Liver (tissue), 9 donors: ENCODE results near the gene ZBTB21. TPM values are rescaled to one million over a fixed set of nuclear protein-coding genes. Genes with fewer than 3 reads are reported as not detected.

Experiments used
- DNase-seq: peaks from one replicate; pipeline ENCODE4 v3.0.0-alpha.2; 2017; ENCODE audit warnings: low spot score
- H3K27ac ChIP-seq, 2 donors: one replicate each; pipeline ENCODE4 v1.7.0; 2013; ENCODE audit warnings: inconsistent platforms in 2 of 2, low read length in 2 of 2, control low read depth in 1 of 2, low read depth in 1 of 2, mild to moderate bottlenecking in 1 of 2
- H3K27me3 ChIP-seq, 4 donors: one replicate each; pipeline versions ENCODE4 v1.6.1 to v1.7.0; 2013; ENCODE audit warnings: low read length in 3 of 4, inconsistent platforms in 1 of 4, mild to moderate bottlenecking in 1 of 4, moderate library complexity in 1 of 4; ENCODE audit not compliant: control insufficient read depth in 4 of 4, insufficient read depth in 4 of 4
- H3K36me3 ChIP-seq, 4 donors: one replicate each; pipeline versions ENCODE4 v1.6.1 to v1.7.0; 2013; ENCODE audit warnings: low read length in 3 of 4, mild to moderate bottlenecking in 3 of 4, low read depth in 1 of 4, moderate library complexity in 1 of 4; ENCODE audit not compliant: control insufficient read depth in 4 of 4, insufficient read depth in 3 of 4
- H3K4me1 ChIP-seq, 4 donors: one replicate each; pipeline versions ENCODE4 v1.6.1 to v1.7.0; 2013; ENCODE audit warnings: low read length in 3 of 4, mild to moderate bottlenecking in 3 of 4, moderate library complexity in 1 of 4; ENCODE audit not compliant: control insufficient read depth in 4 of 4, insufficient read depth in 4 of 4
- H3K4me3 ChIP-seq, 3 donors: one replicate each; pipeline versions ENCODE4 v1.6.1 to v1.7.0; 2013; ENCODE audit warnings: low read length in 3 of 3, control low read depth in 1 of 3, low read depth in 1 of 3, mild to moderate bottlenecking in 1 of 3
- H3K9ac ChIP-seq, 2 donors: one replicate each; pipeline ENCODE4 v1.7.0; 2013; ENCODE audit warnings: low read length in 2 of 2, mild to moderate bottlenecking in 2 of 2, moderate library complexity in 2 of 2, control low read depth in 1 of 2, low read depth in 1 of 2
- H3K9me3 ChIP-seq, 4 donors: one replicate each; pipeline versions ENCODE4 v1.6.1 to v1.7.0; 2013; ENCODE audit warnings: low read length in 3 of 4; ENCODE audit not compliant: control insufficient read depth in 4 of 4
- EGR1 ChIP-seq, 2 donors: IDR thresholded peaks; 2 replicates each; pipeline ENCODE4 v1.6.1; 2016 to 2018; ENCODE audit warnings: antibody characterized with exemption in 2 of 2, low read depth in 2 of 2
- FOXA1 ChIP-seq: IDR thresholded peaks from 2 replicates; pipeline ENCODE4 v1.6.1; 2016; ENCODE audit warnings: antibody characterized with exemption
- HNF4A ChIP-seq, 2 donors: conservative IDR thresholded peaks; 2 replicates each; pipeline ENCODE4 v1.6.1; 2016; ENCODE audit warnings: antibody characterized with exemption in 2 of 2, mild to moderate bottlenecking in 2 of 2
- HNF4G ChIP-seq: IDR thresholded peaks from 2 replicates; pipeline ENCODE4 v1.6.1; 2016; ENCODE audit warnings: antibody characterized with exemption
- NR2F2 ChIP-seq: IDR thresholded peaks from 2 replicates; pipeline ENCODE4 v1.6.1; 2016; ENCODE audit warnings: antibody characterized with exemption
- RAD21 ChIP-seq, 2 donors: IDR thresholded peaks; 2 replicates each; pipeline ENCODE4 v1.6.1; 2016; ENCODE audit warnings: antibody characterized with exemption in 2 of 2, mild to moderate bottlenecking in 2 of 2
- RXRA ChIP-seq, 2 donors: IDR thresholded peaks; 2 replicates each; pipeline ENCODE4 v1.6.1; 2017 to 2018; ENCODE audit warnings: antibody characterized with exemption in 2 of 2, mild to moderate bottlenecking in 1 of 2
- SP1 ChIP-seq: IDR thresholded peaks from 2 replicates; pipeline ENCODE4 v1.6.1; 2018; ENCODE audit warnings: antibody characterized with exemption, mild to moderate bottlenecking
- YY1 ChIP-seq: IDR thresholded peaks from 2 replicates; pipeline ENCODE4 v1.6.1; 2016; ENCODE audit warnings: antibody characterized with exemption, mild to moderate bottlenecking
- WGBS: extraction: QIAGEN DNeasy Blood & Tissue Kit; methylation state at CpG from one replicate; pipeline ENCODE4 v1.1.7; 2013; 5-methylcytosine and 5-hydroxymethylcytosine counted together
- polyA plus RNA-seq, 2 donors: library from polyadenylated mRNA; stranded (reverse) in 1 of 2; unstranded in 1 of 2; fragments of 200-250 nt in 1 of 2; fragments of >200 nt in 1 of 2; fragmentation: Nextera tagmentation in 1 of 2; extraction: Ambion mirVana in 1 of 2; gene quantifications; one replicate each; pipeline versions ENCODE4 v1.2.1 to v1.2.3, GENCODE V29; 2013 to 2015
- total RNA-seq, 2 donors: library from RNA; depleted of rRNA; stranded (reverse); fragments of >200 nt; gene quantifications; one replicate each; pipeline ENCODE4 v1.2.3, GENCODE V29; 2014
- TF ChIP-seq, protein P1 (sequence below): IDR thresholded peaks from 2 replicates; pipeline ENCODE4 v1.6.1; 2016; ENCODE audit warnings: antibody characterized with exemption
- TF ChIP-seq, protein P2 (sequence below): IDR thresholded peaks from 2 replicates; pipeline ENCODE4 v1.6.1; 2016; ENCODE audit warnings: antibody characterized with exemption, mild to moderate bottlenecking
- TF ChIP-seq, protein P3 (sequence below): IDR thresholded peaks from 2 replicates; pipeline ENCODE4 v1.6.1; 2016; ENCODE audit warnings: antibody characterized with exemption
- donor health status: healthy.
- donor health status: healthy.
- donor health status: healthy.
- donor health status: healthy.
- donor health status: healthy.

ZBTB21 gene
- total and polyA plus RNA-seq, 4 donors = 3.1 to 14.1 (median 4.0) TPM

DNA sequence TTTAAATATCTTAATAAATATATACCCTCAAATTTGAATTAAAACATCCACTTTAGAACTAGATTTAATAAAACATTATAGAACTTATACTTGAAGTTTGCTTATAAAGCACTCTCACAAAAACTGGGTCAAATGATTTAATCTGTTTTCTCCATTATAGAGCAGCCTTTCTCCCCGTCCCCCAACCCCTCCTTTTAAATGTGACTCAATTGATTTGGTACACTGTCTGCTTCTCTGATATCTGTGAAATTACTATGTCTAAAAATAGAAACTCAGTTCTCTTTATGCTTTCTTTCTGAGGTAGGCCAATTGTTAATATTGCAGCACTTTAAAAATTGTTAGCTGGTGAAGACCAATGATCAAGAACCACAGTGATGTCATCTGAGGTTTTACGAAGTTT lies 6.9 kb upstream of the ZBTB21 start:
- H3K4me1 ChIP-seq = no peaks in the 10 kb centered on the region
- H3K36me3 ChIP-seq = no peaks in the 10 kb centered on the region
- WGBS = 92% methylated on average over 2 of the region's 2 CpGs
- H3K9ac ChIP-seq = no peak overlapping the region
- TF ChIP-seq RXRA (IDR thresholded peaks at IDR 0.05) = no peak
- TF ChIP-seq YY1 = no peak
- TF ChIP-seq HNF4G = no peak
- TF ChIP-seq, protein P1, sequence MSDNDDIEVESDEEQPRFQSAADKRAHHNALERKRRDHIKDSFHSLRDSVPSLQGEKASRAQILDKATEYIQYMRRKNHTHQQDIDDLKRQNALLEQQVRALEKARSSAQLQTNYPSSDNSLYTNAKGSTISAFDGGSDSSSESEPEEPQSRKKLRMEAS = no peak
- TF ChIP-seq RAD21 (IDR thresholded peaks at IDR 0.05) = no peak
- TF ChIP-seq EGR1 (IDR thresholded peaks at IDR 0.05; ENCODE audit: low read depth in 2 of 2) = no peak
- TF ChIP-seq, protein P2, sequence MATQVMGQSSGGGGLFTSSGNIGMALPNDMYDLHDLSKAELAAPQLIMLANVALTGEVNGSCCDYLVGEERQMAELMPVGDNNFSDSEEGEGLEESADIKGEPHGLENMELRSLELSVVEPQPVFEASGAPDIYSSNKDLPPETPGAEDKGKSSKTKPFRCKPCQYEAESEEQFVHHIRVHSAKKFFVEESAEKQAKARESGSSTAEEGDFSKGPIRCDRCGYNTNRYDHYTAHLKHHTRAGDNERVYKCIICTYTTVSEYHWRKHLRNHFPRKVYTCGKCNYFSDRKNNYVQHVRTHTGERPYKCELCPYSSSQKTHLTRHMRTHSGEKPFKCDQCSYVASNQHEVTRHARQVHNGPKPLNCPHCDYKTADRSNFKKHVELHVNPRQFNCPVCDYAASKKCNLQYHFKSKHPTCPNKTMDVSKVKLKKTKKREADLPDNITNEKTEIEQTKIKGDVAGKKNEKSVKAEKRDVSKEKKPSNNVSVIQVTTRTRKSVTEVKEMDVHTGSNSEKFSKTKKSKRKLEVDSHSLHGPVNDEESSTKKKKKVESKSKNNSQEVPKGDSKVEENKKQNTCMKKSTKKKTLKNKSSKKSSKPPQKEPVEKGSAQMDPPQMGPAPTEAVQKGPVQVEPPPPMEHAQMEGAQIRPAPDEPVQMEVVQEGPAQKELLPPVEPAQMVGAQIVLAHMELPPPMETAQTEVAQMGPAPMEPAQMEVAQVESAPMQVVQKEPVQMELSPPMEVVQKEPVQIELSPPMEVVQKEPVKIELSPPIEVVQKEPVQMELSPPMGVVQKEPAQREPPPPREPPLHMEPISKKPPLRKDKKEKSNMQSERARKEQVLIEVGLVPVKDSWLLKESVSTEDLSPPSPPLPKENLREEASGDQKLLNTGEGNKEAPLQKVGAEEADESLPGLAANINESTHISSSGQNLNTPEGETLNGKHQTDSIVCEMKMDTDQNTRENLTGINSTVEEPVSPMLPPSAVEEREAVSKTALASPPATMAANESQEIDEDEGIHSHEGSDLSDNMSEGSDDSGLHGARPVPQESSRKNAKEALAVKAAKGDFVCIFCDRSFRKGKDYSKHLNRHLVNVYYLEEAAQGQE = no peak
- no peak for TF ChIP-seq NR2F2
- H3K9me3 ChIP-seq = peaks cover 0 to 1% (median 0%) of the 10 kb centered on the region in 4 donors
- H3K27me3 ChIP-seq = no peaks in the 10 kb centered on the region
- H3K4me3 ChIP-seq = no peak overlapping the region
- no peak overlapping the region for H3K27ac ChIP-seq
- DNase-seq = no peak

DNA sequence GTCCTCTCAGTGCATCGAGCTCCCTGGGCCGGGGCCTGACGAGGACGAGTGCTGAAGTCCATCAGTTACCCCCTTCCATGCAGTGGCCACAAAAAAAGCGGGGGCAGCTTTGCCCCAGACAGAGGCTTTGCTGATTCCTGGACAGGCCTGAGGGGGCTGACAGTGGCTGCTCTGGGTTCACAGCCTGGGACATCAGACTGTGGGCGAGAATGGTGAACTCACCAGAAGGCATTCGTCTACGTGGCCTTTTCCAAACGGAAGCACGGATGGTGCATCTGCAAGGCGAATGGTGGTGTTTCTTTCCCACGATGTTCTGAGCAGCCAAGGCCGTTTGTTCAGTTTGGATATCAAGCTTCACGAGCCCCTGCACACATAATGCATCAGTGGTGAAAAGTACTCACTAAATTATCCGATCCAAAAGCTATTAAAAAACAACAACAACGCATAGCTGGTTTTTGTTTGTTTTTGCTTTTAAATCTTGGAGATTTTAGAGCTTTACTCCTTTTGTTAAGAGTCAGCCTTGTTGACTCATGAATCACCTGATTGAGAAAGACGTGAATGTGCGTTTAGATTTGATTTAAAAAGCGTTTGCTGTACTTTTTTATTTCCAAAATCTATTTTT lies 6.3 kb upstream of the ZBTB21 start:
- Histone ChIP-seq H3K9ac (no peak overlapping the region), H3K27me3 (no peaks in the 10 kb centered on the region), H3K36me3 (no peaks in the 10 kb centered on the region), H3K4me1 (no peaks in the 10 kb centered on the region), H3K4me3 (no peak overlapping the region), H3K9me3 (peaks cover 0 to 1% (median 0%) of the 10 kb centered on the region in 4 donors), H3K27ac (no peak overlapping the region)
- no peak for DNase-seq
- 91% methylated on average over 19 of the region's 19 CpGs for WGBS
- TF ChIP-seq, protein P2 = no peak
- TF ChIP-seq RAD21 (IDR thresholded peaks at IDR 0.05) = no peak
- TF ChIP-seq, protein P3, sequence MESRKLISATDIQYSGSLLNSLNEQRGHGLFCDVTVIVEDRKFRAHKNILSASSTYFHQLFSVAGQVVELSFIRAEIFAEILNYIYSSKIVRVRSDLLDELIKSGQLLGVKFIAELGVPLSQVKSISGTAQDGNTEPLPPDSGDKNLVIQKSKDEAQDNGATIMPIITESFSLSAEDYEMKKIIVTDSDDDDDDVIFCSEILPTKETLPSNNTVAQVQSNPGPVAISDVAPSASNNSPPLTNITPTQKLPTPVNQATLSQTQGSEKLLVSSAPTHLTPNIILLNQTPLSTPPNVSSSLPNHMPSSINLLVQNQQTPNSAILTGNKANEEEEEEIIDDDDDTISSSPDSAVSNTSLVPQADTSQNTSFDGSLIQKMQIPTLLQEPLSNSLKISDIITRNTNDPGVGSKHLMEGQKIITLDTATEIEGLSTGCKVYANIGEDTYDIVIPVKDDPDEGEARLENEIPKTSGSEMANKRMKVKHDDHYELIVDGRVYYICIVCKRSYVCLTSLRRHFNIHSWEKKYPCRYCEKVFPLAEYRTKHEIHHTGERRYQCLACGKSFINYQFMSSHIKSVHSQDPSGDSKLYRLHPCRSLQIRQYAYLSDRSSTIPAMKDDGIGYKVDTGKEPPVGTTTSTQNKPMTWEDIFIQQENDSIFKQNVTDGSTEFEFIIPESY = no peak
- TF ChIP-seq YY1 = no peak
- no peak for TF ChIP-seq HNF4A (conservative IDR thresholded peaks at IDR 0.05)
- TF ChIP-seq FOXA1 = no peak
- TF ChIP-seq RXRA (IDR thresholded peaks at IDR 0.05) = no peak
- no peak for TF ChIP-seq SP1
